Liver (tissue), 9 donors: Measurements from ENCODE around the gene INTS4. TPM values are rescaled to one million over a fixed set of nuclear protein-coding genes. Genes with fewer than 3 reads are reported as not detected.

Experiments used
- DNase-seq: peaks from one replicate; pipeline ENCODE4 v3.0.0-alpha.2; 2017; ENCODE audit warnings: low spot score
- H3K27ac ChIP-seq, 2 donors: one replicate each; pipeline ENCODE4 v1.7.0; 2013; ENCODE audit warnings: inconsistent platforms in 2 of 2, low read length in 2 of 2, control low read depth in 1 of 2, low read depth in 1 of 2, mild to moderate bottlenecking in 1 of 2
- H3K27me3 ChIP-seq, 4 donors: one replicate each; pipeline versions ENCODE4 v1.6.1 to v1.7.0; 2013; ENCODE audit warnings: low read length in 3 of 4, inconsistent platforms in 1 of 4, mild to moderate bottlenecking in 1 of 4, moderate library complexity in 1 of 4; ENCODE audit not compliant: control insufficient read depth in 4 of 4, insufficient read depth in 4 of 4
- H3K36me3 ChIP-seq, 4 donors: one replicate each; pipeline versions ENCODE4 v1.6.1 to v1.7.0; 2013; ENCODE audit warnings: low read length in 3 of 4, mild to moderate bottlenecking in 3 of 4, low read depth in 1 of 4, moderate library complexity in 1 of 4; ENCODE audit not compliant: control insufficient read depth in 4 of 4, insufficient read depth in 3 of 4
- H3K4me1 ChIP-seq, 4 donors: one replicate each; pipeline versions ENCODE4 v1.6.1 to v1.7.0; 2013; ENCODE audit warnings: low read length in 3 of 4, mild to moderate bottlenecking in 3 of 4, moderate library complexity in 1 of 4; ENCODE audit not compliant: control insufficient read depth in 4 of 4, insufficient read depth in 4 of 4
- H3K4me3 ChIP-seq, 3 donors: one replicate each; pipeline versions ENCODE4 v1.6.1 to v1.7.0; 2013; ENCODE audit warnings: low read length in 3 of 3, control low read depth in 1 of 3, low read depth in 1 of 3, mild to moderate bottlenecking in 1 of 3
- H3K9ac ChIP-seq, 2 donors: one replicate each; pipeline ENCODE4 v1.7.0; 2013; ENCODE audit warnings: low read length in 2 of 2, mild to moderate bottlenecking in 2 of 2, moderate library complexity in 2 of 2, control low read depth in 1 of 2, low read depth in 1 of 2
- H3K9me3 ChIP-seq, 4 donors: one replicate each; pipeline versions ENCODE4 v1.6.1 to v1.7.0; 2013; ENCODE audit warnings: low read length in 3 of 4; ENCODE audit not compliant: control insufficient read depth in 4 of 4
- EGR1 ChIP-seq, 2 donors: IDR thresholded peaks; 2 replicates each; pipeline ENCODE4 v1.6.1; 2016 to 2018; ENCODE audit warnings: antibody characterized with exemption in 2 of 2, low read depth in 2 of 2
- RAD21 ChIP-seq, 2 donors: IDR thresholded peaks; 2 replicates each; pipeline ENCODE4 v1.6.1; 2016; ENCODE audit warnings: antibody characterized with exemption in 2 of 2, mild to moderate bottlenecking in 2 of 2
- RXRA ChIP-seq, 2 donors: IDR thresholded peaks; 2 replicates each; pipeline ENCODE4 v1.6.1; 2017 to 2018; ENCODE audit warnings: antibody characterized with exemption in 2 of 2, mild to moderate bottlenecking in 1 of 2
- TAF1 ChIP-seq: conservative IDR thresholded peaks from 2 replicates; pipeline ENCODE4 v1.6.1; 2016; ENCODE audit warnings: antibody characterized with exemption, mild to moderate bottlenecking
- YY1 ChIP-seq: IDR thresholded peaks from 2 replicates; pipeline ENCODE4 v1.6.1; 2016; ENCODE audit warnings: antibody characterized with exemption, mild to moderate bottlenecking
- WGBS: extraction: QIAGEN DNeasy Blood & Tissue Kit; methylation state at CpG from one replicate; pipeline ENCODE4 v1.1.7; 2013; 5-methylcytosine and 5-hydroxymethylcytosine counted together
- polyA plus RNA-seq, 2 donors: library from polyadenylated mRNA; stranded (reverse) in 1 of 2; unstranded in 1 of 2; fragments of 200-250 nt in 1 of 2; fragments of >200 nt in 1 of 2; fragmentation: Nextera tagmentation in 1 of 2; extraction: Ambion mirVana in 1 of 2; gene quantifications; one replicate each; pipeline versions ENCODE4 v1.2.1 to v1.2.3, GENCODE V29; 2013 to 2015
- total RNA-seq, 2 donors: library from RNA; depleted of rRNA; stranded (reverse); fragments of >200 nt; gene quantifications; one replicate each; pipeline ENCODE4 v1.2.3, GENCODE V29; 2014
- TF ChIP-seq, protein P1 (sequence below): IDR thresholded peaks from 2 replicates; pipeline ENCODE4 v1.6.1; 2016; ENCODE audit warnings: antibody characterized with exemption, mild to moderate bottlenecking
- TF ChIP-seq, protein P2 (sequence below): fragments of 150-350 bp; IDR thresholded peaks from 2 replicates; pipeline ENCODE4 v1.5.1; 2017; ENCODE audit warnings: improper control_type of control experiment, low read depth, low read length; ENCODE audit not compliant: missing input control
- TF ChIP-seq, protein P3 (sequence below): IDR thresholded peaks from 2 replicates; pipeline ENCODE4 v1.6.1; 2016; ENCODE audit warnings: antibody characterized with exemption
- donor health status: healthy.
- donor health status: healthy.
- donor health status: healthy.
- donor health status: healthy.
- donor health status: healthy.

INTS4 gene
- total and polyA plus RNA-seq, 4 donors = 7.9 to 19.1 (median 15.0) TPM

DNA sequence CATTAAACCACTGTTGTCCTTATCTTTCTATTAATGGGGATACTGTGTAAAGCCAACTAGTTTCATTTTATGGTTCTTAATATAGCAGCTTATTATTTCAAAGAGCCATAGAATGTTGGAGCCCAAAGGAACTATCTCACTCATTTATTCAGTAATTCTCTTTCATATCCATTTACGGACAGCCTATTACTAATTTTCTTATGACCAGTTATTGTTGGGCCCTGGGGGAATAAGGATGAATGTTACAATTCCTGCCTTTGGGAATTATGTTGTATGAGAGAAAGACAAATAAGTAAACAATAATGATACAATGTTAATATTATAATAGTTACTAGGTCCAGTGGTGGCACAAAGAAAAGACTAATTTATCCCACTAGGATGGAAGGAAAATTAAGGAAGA, 121.1 kb downstream of the INTS4 start:
- H3K9me3 ChIP-seq = no peaks in the 10 kb centered on the region
- H3K36me3 ChIP-seq = peaks cover 2 to 32% (median 17%) of the 10 kb centered on the region in 4 donors
- WGBS = 96% methylated on average over 1 of the region's 1 CpG
- no peak overlapping the region for H3K9ac ChIP-seq
- TF ChIP-seq, protein P1, sequence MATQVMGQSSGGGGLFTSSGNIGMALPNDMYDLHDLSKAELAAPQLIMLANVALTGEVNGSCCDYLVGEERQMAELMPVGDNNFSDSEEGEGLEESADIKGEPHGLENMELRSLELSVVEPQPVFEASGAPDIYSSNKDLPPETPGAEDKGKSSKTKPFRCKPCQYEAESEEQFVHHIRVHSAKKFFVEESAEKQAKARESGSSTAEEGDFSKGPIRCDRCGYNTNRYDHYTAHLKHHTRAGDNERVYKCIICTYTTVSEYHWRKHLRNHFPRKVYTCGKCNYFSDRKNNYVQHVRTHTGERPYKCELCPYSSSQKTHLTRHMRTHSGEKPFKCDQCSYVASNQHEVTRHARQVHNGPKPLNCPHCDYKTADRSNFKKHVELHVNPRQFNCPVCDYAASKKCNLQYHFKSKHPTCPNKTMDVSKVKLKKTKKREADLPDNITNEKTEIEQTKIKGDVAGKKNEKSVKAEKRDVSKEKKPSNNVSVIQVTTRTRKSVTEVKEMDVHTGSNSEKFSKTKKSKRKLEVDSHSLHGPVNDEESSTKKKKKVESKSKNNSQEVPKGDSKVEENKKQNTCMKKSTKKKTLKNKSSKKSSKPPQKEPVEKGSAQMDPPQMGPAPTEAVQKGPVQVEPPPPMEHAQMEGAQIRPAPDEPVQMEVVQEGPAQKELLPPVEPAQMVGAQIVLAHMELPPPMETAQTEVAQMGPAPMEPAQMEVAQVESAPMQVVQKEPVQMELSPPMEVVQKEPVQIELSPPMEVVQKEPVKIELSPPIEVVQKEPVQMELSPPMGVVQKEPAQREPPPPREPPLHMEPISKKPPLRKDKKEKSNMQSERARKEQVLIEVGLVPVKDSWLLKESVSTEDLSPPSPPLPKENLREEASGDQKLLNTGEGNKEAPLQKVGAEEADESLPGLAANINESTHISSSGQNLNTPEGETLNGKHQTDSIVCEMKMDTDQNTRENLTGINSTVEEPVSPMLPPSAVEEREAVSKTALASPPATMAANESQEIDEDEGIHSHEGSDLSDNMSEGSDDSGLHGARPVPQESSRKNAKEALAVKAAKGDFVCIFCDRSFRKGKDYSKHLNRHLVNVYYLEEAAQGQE = no peak
- no peak for TF ChIP-seq TAF1
- no peak for TF ChIP-seq RAD21 (IDR thresholded peaks at IDR 0.05)
- TF ChIP-seq RXRA (IDR thresholded peaks at IDR 0.05) = no peak
- TF ChIP-seq, protein P2, sequence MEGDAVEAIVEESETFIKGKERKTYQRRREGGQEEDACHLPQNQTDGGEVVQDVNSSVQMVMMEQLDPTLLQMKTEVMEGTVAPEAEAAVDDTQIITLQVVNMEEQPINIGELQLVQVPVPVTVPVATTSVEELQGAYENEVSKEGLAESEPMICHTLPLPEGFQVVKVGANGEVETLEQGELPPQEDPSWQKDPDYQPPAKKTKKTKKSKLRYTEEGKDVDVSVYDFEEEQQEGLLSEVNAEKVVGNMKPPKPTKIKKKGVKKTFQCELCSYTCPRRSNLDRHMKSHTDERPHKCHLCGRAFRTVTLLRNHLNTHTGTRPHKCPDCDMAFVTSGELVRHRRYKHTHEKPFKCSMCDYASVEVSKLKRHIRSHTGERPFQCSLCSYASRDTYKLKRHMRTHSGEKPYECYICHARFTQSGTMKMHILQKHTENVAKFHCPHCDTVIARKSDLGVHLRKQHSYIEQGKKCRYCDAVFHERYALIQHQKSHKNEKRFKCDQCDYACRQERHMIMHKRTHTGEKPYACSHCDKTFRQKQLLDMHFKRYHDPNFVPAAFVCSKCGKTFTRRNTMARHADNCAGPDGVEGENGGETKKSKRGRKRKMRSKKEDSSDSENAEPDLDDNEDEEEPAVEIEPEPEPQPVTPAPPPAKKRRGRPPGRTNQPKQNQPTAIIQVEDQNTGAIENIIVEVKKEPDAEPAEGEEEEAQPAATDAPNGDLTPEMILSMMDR = no peak
- TF ChIP-seq EGR1 (IDR thresholded peaks at IDR 0.05; ENCODE audit: low read depth in 2 of 2) = no peak
- no peak for TF ChIP-seq YY1
- no peak overlapping the region for H3K27ac ChIP-seq
- H3K27me3 ChIP-seq = no peaks in the 10 kb centered on the region
- no peak overlapping the region for H3K4me3 ChIP-seq
- no peaks in the 10 kb centered on the region for H3K4me1 ChIP-seq
- no peak for DNase-seq

DNA sequence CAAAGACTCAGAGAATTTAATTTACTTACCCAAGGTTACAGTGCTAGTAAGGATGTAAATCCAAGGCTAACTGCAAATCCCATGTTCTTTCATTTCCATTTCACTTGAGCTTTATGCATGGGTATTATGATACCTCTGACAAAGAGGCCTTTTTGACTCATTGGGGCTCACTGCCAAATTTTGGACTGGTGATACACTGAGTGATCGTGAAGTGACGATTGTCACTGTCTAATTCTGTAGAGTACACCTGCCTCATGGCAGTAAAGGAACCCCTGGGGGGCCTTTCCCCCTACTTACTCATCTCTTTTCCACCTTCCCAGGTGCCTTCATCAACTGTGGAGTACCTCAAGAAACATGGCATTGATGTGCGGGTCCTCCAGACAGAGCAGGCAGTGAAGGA, 122.6 kb downstream of the INTS4 start:
- TF ChIP-seq, protein P3, sequence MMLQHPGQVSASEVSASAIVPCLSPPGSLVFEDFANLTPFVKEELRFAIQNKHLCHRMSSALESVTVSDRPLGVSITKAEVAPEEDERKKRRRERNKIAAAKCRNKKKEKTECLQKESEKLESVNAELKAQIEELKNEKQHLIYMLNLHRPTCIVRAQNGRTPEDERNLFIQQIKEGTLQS = no peak
- TF ChIP-seq, protein P1 = no peak
- no peak overlapping the region for H3K27ac ChIP-seq
- no peaks in the 10 kb centered on the region for H3K9me3 ChIP-seq
- H3K4me1 ChIP-seq = no peaks in the 10 kb centered on the region
- no peaks in the 10 kb centered on the region for H3K27me3 ChIP-seq
- H3K9ac ChIP-seq = no peak overlapping the region
- DNase-seq = no peak
- 97% methylated on average over 3 of the region's 3 CpGs for WGBS
- H3K4me3 ChIP-seq = no peak overlapping the region
- peaks cover 2 to 29% (median 12%) of the 10 kb centered on the region in 4 donors for H3K36me3 ChIP-seq
